ENCODE results near the gene SPATS2.
A peak's percentile ranks its signal among the peaks of the same experiment; 100 is the strongest.

SPATS2 gene

DNA sequence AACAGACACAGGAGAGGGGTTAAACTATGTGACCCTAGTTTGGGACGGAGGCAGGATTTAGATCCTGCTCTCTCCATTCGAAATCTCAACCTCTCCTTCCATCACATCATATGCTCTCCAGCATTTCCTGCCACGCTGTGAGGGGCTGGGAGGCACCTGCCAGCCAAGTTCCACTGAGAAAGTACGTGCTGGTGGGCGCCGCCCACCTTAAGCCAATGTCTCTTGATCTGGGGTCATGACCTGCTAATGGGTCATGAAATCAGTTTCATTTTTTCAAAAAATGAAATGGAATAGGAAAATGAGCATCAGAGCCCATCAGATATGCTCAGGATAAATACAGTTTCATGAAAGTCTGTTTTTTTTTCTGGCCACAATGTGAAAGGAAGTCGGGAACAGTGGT is 193.4 kb downstream of the SPATS2 start:
- DNase-seq, result no peak

DNA sequence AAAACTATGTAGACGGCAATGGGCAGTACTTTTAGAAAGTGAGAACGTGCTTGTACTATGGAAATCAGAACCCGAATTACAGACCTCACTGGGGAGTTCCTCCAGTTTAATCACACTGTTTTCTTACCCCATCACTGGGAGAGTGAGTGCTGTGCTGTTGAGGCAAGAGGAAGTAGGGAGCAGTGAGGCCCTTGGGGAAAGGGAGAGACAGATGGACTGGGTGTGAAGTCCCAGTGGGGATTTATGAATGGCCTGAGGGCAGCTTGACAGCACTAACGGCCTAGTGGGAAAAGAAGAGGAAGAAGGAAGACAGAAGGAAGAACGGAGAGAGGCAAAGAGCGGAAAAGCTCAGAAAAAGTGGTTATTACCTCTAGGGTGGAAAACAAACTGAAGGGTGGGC is 195.0 kb downstream of the SPATS2 start:
- DNase-seq, result no peak

- DNase-seq, result no peak
Measured at GRCh38 chr12:49562831-49563230, 195.6 kb downstream of the SPATS2 start.

DNA sequence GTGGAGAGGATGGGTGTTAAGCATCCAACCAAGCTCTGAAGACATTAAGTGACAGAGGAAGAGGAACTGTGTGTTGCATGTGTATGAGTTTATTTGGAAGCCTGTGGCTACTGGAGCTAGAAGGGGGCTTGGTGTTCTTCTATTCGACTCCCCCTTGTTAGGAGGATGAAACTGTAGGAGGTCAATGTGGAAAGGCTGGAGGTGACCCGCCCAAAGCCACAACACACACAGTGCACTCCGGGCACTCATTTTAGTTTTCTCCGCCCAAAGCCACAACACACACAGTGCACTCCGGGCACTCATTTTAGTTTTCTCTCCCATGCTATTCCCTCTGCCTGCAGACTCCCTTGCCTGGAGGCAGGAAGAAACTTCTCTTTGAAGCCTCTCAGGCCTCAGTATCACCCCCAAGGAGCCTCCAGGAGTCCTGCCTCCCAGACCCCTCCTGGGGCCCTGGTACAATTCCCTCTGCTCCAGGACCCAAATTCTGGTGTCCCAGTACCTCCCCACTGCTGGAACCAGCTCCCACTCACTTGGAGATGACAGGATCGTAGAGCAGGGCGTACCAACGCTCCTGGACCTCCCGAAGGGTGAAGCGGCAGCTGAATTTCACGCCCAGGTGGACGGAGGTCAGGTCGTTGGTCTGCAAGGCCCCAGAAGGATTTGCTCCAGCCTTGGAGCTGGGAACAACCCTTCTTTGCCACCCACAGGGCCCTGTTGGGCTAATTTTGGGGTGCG is 196.9 kb downstream of the SPATS2 start:
- DNase-seq, result no peak

DNA sequence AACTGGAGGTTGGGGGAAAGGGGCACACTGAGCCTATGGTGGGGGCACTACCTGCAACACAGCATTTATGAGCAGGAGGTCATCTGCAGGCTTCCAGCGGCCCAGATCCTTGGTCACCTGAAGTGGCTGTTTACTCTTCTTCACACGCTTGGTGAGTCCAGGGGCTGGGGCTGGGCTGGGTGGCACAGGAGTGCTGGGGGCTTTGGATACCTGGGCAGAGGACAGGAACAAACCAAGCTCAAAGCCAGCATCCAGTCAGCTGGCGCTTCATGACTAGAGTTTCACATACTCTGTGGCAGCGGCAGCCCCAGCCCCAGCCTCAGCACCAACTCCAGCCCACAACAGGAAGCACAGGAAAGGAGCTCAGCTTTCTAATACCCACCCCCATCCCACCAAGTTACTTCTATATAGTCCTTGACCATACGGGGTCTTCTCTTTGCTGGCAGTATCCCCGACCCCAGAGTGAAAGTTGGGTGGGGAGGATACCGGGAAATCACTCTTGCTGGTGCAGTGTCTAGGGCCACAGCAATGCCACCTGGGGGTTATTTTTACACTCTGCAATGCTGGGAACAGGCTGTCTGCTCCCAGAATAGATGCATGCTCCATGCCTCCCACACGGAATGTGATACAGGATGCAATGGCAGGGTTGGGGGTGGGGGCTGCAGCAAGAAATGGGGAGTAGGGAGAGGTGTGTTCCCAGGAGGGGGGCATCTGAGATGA is 197.6 kb downstream of the SPATS2 start:
- DNase-seq, result no peak

DNA sequence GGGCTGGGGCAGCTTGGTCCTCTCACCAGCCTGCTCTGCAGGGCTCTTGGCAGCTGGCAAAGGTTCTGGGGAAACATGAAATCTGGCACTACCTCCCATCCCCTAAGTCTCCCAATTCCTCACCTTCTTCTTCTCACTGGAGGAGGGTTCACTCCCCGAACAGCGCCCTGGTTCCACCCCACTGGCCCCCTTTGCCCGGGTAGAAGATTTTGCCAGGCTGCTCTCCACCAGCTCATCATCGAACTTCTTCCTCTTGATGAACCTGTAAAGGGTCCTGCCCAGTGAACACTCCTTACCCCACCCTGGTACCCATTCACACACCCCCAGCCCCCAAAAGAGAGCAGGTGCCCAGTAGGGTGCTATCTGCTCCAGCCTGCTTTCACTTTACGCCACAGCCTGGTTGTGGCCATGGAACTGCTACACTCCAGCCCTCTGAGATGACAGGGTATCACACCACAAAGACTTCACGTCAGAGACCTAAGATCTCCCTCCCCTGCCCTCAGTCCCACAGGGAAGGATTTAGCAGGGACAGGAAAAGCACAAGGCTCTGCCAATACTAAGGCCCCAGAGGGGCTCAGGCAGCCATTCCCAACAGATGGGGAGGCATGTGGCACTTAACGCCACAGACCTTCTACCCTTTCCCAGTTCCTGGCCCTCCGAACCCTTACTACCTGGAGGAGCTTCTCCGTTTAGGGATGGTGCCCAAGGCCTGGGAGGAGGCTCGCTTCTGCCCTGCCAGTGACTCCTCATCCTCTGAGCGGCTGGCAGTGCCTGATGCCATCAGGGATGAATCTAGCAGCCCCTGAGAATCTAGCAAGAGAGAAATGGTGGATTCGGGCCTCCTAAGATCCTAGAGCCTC is 198.4 kb downstream of the SPATS2 start:
- no peak for DNase-seq

GRCh38 chr12:49566361-49566760 is 199.1 kb downstream of the SPATS2 start:
- DNase-seq, result no peak

- no peak for DNase-seq
Measured at GRCh38 chr12:49567302-49567610, 200.0 kb downstream of the SPATS2 start.

DNA sequence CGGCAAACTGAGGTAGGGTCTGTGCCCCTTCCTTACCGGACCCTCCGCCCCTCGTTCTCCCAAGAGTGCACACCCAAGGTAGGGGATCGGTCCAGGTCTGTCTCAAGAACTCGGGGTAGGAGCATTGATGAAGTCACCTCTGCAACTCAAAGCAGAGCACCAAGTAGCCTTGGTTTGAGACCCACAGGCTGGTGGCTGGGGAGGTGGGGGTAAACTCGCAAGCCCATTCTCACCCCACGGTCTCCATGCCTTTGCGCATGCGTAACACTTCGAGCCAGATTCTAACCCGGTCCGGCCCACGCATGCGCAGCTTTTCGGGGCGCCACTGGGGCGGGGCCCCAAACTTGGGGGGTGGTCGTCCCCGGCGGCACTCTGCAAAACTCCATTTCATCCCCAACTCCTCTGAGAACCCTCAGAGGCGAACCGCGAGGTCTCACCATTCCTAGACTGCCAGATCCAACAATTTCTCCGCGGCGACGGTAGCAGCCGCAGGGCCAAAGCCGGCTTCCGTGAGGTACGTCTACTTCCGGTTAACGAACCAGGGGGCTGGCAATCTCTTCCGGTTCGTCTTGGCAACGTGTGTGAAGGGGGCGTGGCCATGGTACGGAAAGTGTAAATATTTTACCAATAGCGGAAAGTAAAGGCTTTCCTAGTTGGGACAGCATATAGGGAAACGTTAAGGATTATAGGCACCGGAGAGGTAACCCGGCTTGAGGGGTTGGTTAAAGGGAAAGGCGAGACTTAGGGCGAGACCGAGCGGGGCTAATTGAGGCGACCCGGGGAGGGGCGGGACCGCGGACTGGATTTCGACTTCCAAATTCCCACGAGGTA is 200.6 kb downstream of the SPATS2 start, which contains the start of gene MCRS1:
Gene MCRS1 (minus strand): TSS at position 532 of the 831 bp plus-strand sequence. CDS start 1,411 bp downstream, outside the sequence.
- DNase-seq, result peak; percentile 84

DNA sequence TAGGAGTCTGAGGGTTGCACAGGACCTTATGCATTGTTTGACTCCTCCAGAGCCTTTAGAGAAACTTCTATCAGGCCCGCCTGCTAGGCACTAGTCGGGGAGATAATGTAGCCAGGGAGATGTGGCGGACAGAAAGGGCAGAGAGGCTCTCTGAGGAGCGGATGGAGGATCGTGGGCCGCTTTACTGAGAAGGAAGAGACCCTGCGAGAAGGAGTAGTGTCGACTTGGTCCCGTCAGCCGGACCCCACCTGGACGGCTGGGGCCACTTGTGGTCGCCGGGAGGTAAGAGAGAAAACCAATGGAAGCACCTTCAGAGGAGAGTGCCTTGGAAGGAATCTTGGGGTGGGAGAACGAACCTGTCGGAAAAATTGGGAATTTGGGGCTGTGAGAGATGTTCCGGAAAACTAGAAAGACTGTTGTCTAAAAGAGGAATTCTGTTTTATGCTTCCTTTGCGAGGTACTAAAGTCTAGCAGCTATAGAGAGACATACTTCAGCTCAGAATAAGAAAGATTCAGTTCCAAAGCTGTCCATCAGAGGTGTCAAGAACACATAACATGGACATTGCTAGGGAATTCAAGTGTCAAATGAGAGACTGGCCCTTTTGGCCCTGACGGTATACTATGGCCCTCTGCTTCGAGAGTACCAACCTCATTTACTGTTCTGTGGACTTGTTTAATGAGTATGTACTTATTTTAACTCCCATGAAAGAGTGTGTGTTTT is 201.3 kb downstream of the SPATS2 start:
- DNase-seq, result no peak

Data from stimulated activated CD4-positive, alpha-beta T cell treated with anti-CD3 and anti-CD28 coated beads, Interleukin-4, amount 100 ng/mL, for 1 hour (primary cell).